ENCODE measurements around the gene SYTL3.

DNA sequence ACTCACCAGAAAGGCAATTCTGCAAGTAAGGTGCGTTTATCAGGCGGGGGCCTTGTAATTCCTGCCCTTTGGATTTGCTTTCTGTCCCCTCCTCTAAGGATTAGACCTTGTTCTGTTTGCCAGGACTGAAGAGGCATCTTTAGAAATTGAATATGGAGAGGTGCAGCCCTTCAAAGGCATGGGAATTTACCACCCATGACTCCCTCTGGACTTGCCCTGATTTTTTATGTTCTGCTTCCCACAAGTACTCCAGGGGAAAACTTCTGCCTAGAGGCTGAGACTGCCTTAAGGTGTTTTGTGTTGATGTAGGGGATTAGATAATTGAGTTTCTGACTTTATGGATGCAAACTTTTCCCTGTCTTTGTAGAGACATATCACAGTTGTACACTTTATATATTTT is 30.2 kb downstream of the SYTL3 start:
- TF ChIP-seq BHLHE40 (IDR thresholded peaks at IDR 0.05; ENCODE audit: borderline replicate concordance) (no peak), ARNT (IDR thresholded peaks at IDR 0.05) (no peak), FOXM1 (IDR thresholded peaks at IDR 0.05; ENCODE audit: borderline replicate concordance) (no peak), SP1 (IDR thresholded peaks at IDR 0.05) (no peak), FOXA1 (IDR thresholded peaks at IDR 0.05) (no peak), NFRKB (IDR thresholded peaks at IDR 0.05) (no peak), CTBP1 (IDR thresholded peaks at IDR 0.05; ENCODE audit: borderline replicate concordance) (no peak), LEF1 (IDR thresholded peaks at IDR 0.05; ENCODE audit: borderline replicate concordance) (no peak), TARDBP (IDR thresholded peaks at IDR 0.05) (no peak)
- TF ChIP-seq, protein P1, sequence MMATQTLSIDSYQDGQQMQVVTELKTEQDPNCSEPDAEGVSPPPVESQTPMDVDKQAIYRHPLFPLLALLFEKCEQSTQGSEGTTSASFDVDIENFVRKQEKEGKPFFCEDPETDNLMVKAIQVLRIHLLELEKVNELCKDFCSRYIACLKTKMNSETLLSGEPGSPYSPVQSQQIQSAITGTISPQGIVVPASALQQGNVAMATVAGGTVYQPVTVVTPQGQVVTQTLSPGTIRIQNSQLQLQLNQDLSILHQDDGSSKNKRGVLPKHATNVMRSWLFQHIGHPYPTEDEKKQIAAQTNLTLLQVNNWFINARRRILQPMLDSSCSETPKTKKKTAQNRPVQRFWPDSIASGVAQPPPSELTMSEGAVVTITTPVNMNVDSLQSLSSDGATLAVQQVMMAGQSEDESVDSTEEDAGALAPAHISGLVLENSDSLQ (IDR thresholded peaks at IDR 0.05) = no peak

All from HEK293T (cell line).